HPDE6-E6E7 (cell line): Measurements from ENCODE around the gene RELB.

Experiments
- DNase-seq: peaks from one replicate; pipeline ENCODE4 v3.0.0; 2011; ENCODE audit warnings: missing footprints; ENCODE audit errors: extremely low spot score

Gene RELB

GRCh38 chr19:45021971-45022370 lies 20.7 kb downstream of the RELB start:
- DNase-seq, result no peak

DNA sequence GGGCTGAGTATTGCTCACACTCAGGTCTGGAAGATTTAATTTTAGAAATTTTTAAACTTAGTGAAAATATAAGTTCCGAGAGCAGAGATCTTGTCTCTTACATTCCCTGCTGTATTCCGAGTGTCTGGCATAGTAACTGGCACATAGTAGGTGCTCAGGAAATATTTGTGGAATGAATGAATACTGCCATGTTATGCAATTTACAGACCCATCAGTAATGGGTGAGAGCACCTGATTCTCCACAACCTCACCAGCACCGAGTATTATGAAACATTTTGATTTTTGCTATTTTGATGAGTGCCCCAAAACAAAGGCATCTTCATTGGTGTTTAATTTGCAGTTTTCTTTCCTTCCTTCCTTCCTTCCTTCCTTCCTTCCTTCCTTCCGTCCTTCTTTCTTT lies 21.8 kb downstream of the RELB start:
- no peak for DNase-seq

DNA sequence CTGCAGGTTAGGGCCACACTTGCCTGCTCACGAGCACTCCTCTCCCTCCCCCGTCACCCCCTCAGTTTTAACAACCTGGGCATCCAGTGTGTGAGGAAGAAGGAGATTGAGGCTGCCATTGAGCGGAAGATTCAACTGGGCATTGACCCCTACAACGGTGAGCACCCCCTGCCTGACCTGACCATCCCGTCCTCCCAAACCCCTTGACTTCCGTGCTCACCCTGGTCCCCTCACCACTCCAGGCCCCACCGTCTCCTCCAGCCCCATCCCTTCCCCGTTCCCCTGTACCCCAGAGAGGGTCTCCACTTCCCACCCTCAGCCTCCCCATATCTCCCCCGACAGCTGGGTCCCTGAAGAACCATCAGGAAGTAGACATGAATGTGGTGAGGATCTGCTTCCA lies 24.0 kb downstream of the RELB start:
- DNase-seq, result no peak

GRCh38 chr19:45027371-45027770 lies 26.1 kb downstream of the RELB start:
- no peak for DNase-seq

DNA sequence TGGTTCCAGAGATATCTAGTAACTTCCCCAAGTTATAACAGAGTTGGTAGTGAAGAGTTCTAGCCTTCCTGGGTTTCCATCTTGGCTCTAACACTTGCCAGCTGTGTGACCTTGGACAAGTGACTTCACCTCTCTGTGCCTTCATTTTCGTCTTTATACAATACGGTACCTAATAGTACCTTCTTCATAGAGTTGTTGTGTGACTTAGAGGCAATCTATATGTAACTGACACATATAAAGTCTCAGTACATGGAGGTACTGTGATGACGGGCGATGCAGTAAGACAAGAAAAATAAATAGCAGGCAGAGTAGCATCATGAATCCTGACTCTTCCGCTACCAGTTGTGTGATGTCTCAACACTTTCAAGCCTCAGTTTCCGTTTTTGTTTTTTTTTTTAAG lies 29.6 kb downstream of the RELB start:
- no peak for DNase-seq

DNA sequence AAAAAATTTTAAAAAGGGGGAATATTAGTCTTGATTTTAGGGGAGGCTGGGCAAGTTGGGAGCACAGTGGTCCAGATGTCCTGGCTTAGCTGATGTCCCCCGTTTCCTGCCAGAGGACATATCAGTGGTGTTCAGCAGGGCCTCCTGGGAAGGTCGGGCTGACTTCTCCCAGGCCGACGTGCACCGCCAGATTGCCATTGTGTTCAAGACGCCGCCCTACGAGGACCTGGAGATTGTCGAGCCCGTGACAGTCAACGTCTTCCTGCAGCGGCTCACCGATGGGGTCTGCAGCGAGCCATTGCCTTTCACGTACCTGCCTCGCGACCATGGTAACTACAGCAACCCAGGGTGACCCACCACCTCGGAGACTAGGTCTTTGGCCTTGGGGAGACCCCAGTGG lies 31.2 kb downstream of the RELB start:
- DNase-seq, result no peak

- DNase-seq, result no peak
These were observed 34.5 kb downstream of the RELB start for GRCh38 chr19:45035755-45036154.

DNA sequence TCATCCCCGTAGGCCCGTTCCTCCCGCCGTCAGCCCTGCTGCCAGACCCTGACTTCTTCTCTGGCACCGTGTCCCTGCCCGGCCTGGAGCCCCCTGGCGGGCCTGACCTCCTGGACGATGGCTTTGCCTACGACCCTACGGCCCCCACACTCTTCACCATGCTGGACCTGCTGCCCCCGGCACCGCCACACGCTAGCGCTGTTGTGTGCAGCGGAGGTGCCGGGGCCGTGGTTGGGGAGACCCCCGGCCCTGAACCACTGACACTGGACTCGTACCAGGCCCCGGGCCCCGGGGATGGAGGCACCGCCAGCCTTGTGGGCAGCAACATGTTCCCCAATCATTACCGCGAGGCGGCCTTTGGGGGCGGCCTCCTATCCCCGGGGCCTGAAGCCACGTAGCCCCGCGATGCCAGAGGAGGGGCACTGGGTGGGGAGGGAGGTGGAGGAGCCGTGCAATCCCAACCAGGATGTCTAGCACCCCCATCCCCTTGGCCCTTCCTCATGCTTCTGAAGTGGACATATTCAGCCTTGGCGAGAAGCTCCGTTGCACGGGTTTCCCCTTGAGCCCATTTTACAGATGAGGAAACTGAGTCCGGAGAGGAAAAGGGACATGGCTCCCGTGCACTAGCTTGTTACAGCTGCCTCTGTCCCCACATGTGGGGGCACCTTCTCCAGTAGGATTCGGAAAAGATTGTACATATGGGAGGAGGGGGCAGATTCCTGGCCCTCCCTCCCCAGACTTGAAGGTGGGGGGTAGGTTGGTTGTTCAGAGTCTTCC lies 36.3 kb downstream of the RELB start:
- no peak for DNase-seq

DNA sequence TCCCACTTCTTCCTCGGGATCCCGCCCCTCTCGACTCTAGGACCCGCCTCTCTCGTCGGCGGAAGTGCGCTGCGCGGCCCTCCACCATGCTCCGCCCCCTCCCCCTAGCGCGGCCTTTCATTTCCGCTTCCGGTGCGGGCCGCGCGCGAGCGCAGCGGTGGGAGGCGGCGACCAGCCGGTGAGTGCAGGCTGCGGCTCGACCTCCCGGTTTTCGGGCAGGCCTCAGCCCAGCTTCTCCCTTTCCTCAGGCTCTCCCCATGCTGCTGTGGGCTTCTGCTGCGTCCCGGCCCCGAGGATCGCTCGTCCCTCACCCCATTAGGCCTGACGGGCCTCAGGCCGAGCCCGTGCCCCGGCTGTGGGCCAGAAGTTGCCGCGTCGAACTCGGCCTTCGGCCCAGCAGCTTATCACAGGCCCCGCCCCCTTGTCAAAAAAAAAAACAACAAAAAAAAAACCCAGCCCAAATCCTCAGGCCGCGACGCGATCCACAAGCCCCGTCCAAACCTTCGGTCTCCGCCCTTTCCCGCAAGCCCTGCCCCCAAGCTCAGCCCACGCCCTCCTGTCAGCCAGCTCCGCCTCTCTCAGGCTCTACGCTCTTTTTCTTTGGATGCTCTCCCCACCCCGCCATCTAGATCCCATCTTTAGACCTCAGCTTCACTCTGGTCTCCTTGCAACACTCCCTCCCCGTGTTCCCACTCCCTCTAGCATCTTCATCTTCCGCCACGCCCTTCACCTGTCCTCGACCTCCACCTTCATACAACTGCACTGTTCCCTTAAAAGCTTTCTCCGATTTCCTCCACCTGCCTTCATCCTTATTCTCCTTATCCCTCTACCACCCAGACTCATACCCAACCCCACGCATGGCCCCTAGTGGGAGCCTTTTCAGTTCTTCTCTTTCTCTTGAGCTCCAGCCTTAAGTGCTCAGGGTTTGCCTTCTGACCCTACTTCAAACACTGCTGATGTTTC lies 37.9 kb downstream of the RELB start, which contains the start of gene CLASRP:
CLASRP (plus strand) TSS at position 115 of the 963 bp plus-strand sequence. CDS start 1,168 bp downstream, outside the sequence.
- peak; percentile 91 for DNase-seq

DNA sequence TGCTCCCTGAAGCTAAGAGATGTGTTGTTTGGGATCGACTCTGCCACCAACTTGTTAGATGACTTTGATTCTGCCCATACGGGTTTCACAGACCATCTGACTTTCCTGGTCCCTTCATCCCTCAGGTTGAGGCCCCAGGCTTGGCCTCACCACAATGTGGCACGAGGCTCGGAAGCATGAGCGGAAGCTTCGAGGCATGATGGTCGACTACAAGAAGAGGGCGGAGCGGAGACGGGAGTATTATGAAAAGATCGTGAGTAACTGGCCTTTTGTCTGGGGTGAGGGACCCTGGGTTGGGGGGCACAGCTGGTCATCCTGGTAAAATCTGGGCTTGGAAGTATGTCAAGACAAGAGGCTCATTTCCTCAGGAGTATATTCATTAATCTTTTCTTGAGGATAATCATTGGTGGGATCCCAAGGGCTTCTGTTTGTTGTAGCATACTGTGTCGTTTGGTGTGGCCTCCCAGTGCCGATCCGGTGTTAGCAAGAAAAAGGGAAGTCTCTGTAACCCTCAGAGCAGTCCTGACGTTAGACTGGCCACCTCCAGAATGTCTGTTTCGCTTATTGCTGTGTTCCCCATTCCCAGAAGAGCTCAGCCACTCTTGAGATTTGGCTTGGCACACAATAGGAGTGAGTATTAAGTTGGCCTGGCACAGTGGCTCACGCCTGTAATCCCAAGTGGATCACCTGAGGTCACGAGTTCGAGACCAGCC lies 39.0 kb downstream of the RELB start:
- DNase-seq, result no peak

GRCh38 chr19:45041125-45041524 lies 39.9 kb downstream of the RELB start:
- DNase-seq, result no peak

DNA sequence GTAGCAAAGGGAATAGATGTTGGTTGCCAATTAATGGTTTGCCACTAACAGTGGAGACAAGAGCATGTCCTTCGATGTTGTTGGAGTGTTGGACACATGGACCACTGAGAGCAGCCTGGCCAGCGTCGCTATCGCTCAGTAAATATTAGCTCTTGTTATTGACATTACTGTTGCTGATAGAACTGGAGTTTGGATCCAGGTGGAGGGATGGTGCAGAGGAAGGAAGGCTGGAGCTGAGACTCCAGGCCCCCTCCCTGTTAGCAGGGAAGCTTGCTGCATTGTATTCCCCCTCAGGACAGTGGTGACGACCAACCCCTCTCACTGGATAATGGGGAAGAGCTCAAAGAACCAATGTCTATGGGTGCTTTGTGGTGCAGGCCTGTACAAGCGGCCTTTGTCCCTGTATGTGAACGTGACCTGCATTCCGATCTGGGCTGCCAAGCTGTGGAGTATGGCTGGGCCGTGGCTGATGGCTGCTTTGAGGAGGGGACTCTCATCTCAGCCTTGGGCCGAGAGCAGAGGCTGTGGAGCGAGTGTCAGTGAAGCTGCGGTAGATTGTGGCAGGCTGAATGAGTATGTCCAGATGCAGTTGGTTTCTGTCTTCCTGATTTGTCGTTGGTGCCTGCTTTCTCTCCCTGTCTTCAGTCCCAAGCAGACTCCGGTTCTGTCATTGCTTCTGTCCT lies 44.5 kb downstream of the RELB start:
- no peak for DNase-seq

DNA sequence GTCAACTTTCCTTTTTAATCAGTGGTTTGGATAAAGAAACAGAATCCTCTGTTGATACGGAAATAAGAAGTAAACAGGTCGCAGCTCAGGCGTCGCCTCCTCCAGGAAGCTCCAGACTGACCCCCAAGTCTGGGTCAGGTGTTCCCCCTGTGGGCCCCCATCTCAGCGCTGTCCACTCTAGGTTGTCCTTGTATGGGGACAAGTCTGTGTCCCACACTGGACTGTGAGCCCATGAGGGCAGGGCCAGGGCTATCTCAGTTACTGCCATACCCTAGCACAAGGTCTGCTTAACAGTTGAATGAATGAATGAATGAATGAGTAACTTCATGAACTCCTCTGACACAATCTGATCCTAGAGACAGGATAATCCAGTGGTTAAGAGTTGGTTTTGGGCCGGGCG lies 45.1 kb downstream of the RELB start:
- DNase-seq, result no peak

DNA sequence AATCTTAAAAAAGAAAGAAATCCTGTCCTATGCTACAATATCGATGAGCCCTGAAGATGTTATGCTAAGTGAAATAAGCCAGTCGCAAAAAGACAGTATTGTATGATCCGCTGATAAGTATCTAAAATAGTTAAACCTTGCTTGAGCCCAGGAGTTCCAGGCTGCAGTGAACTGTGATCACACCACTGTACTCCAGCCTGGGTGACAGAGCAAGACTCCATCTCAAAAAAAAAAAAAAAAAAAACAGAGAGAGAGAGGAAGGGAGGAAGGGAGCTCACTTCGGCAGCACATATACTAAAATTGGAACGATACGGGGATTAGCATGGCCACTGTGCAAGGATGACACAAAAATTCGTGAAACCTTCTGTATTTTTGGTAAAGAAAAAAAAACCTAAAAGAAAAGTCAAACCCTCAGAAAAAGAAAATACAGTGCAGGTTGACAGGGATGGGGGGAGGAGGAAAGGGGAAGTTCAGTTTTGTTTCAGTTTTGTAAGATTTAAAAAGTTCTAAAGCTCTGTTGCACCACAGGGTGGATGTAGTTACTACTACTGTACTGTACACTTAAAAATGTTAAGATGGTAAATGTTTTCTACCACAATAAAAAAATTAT lies 46.0 kb downstream of the RELB start:
- DNase-seq, result no peak

GRCh38 chr19:45049073-45049736 lies 47.9 kb downstream of the RELB start:
- DNase-seq, result peak; percentile 41

- DNase-seq, result no peak
These were observed 48.8 kb downstream of the RELB start for GRCh38 chr19:45050036-45050435.

GRCh38 chr19:45051929-45052579 lies 50.8 kb downstream of the RELB start:
- no peak for DNase-seq

- no peak for DNase-seq
These were observed 55.6 kb downstream of the RELB start for GRCh38 chr19:45056831-45057230.

- no peak for DNase-seq
These were observed 56.2 kb downstream of the RELB start for GRCh38 chr19:45057444-45057843.

- DNase-seq, result no peak
These were observed 57.4 kb downstream of the RELB start for GRCh38 chr19:45058622-45059159.
